ENCODE measurements around the gene CTCFL. TPM values are rescaled to one million over a fixed set of nuclear protein-coding genes. Genes with fewer than 3 reads are reported as not detected.

CTCFL gene
- total and polyA plus RNA-seq, 2 of the 8 experiments (the other 6 are each of a cell fraction or from before 2014, with no cell fraction given), result 0.30 to 0.80 TPM

DNA sequence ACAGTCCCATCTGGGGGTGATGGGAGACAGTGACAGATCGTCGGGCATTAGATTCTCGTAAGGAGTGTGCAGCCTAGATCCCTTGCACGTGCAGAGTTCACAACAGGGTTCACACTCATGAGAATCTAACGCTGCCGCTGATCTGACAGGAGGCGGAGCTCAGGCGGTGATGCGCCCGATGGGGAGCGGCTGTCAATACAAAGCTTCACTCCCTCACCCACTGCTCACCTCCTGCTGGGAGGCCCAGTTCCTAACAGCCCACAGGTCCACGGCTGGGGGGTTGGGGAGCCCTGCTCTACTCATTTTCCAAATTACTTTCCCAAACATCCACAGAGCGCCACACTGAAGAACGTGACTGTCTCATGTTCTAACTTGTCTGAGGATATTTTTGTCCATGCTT, 25.3 kb downstream of the CTCFL start (continued):
- TF ChIP-seq, protein P1, sequence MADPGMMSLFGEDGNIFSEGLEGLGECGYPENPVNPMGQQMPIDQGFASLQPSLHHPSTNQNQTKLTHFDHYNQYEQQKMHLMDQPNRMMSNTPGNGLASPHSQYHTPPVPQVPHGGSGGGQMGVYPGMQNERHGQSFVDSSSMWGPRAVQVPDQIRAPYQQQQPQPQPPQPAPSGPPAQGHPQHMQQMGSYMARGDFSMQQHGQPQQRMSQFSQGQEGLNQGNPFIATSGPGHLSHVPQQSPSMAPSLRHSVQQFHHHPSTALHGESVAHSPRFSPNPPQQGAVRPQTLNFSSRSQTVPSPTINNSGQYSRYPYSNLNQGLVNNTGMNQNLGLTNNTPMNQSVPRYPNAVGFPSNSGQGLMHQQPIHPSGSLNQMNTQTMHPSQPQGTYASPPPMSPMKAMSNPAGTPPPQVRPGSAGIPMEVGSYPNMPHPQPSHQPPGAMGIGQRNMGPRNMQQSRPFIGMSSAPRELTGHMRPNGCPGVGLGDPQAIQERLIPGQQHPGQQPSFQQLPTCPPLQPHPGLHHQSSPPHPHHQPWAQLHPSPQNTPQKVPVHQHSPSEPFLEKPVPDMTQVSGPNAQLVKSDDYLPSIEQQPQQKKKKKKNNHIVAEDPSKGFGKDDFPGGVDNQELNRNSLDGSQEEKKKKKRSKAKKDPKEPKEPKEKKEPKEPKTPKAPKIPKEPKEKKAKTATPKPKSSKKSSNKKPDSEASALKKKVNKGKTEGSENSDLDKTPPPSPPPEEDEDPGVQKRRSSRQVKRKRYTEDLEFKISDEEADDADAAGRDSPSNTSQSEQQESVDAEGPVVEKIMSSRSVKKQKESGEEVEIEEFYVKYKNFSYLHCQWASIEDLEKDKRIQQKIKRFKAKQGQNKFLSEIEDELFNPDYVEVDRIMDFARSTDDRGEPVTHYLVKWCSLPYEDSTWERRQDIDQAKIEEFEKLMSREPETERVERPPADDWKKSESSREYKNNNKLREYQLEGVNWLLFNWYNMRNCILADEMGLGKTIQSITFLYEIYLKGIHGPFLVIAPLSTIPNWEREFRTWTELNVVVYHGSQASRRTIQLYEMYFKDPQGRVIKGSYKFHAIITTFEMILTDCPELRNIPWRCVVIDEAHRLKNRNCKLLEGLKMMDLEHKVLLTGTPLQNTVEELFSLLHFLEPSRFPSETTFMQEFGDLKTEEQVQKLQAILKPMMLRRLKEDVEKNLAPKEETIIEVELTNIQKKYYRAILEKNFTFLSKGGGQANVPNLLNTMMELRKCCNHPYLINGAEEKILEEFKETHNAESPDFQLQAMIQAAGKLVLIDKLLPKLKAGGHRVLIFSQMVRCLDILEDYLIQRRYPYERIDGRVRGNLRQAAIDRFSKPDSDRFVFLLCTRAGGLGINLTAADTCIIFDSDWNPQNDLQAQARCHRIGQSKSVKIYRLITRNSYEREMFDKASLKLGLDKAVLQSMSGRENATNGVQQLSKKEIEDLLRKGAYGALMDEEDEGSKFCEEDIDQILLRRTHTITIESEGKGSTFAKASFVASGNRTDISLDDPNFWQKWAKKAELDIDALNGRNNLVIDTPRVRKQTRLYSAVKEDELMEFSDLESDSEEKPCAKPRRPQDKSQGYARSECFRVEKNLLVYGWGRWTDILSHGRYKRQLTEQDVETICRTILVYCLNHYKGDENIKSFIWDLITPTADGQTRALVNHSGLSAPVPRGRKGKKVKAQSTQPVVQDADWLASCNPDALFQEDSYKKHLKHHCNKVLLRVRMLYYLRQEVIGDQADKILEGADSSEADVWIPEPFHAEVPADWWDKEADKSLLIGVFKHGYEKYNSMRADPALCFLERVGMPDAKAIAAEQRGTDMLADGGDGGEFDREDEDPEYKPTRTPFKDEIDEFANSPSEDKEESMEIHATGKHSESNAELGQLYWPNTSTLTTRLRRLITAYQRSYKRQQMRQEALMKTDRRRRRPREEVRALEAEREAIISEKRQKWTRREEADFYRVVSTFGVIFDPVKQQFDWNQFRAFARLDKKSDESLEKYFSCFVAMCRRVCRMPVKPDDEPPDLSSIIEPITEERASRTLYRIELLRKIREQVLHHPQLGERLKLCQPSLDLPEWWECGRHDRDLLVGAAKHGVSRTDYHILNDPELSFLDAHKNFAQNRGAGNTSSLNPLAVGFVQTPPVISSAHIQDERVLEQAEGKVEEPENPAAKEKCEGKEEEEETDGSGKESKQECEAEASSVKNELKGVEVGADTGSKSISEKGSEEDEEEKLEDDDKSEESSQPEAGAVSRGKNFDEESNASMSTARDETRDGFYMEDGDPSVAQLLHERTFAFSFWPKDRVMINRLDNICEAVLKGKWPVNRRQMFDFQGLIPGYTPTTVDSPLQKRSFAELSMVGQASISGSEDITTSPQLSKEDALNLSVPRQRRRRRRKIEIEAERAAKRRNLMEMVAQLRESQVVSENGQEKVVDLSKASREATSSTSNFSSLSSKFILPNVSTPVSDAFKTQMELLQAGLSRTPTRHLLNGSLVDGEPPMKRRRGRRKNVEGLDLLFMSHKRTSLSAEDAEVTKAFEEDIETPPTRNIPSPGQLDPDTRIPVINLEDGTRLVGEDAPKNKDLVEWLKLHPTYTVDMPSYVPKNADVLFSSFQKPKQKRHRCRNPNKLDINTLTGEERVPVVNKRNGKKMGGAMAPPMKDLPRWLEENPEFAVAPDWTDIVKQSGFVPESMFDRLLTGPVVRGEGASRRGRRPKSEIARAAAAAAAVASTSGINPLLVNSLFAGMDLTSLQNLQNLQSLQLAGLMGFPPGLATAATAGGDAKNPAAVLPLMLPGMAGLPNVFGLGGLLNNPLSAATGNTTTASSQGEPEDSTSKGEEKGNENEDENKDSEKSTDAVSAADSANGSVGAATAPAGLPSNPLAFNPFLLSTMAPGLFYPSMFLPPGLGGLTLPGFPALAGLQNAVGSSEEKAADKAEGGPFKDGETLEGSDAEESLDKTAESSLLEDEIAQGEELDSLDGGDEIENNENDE (IDR thresholded peaks at IDR 0.05; ENCODE audit: insufficient replicate concordance, low read length), result no peak
- TF ChIP-seq SUZ12 (IDR thresholded peaks at IDR 0.05; ENCODE audit: low read length) (no peak), TEAD4 (IDR thresholded peaks at IDR 0.05; ENCODE audit: low read depth, low read length) (no peak), TBP (IDR thresholded peaks at IDR 0.05; ENCODE audit: low read depth, low read length) (no peak), PHF8 (conservative IDR thresholded peaks at IDR 0.05; ENCODE audit: low read depth, low read length) (no peak), EP300 (IDR thresholded peaks at IDR 0.05; ENCODE audit: borderline replicate concordance in 1 of 2, low read depth in 2 of 2, low read length in 2 of 2) (no peak), HDAC2 (IDR thresholded peaks at IDR 0.05; ENCODE audit: borderline replicate concordance in 1 of 2, low read depth in 2 of 2, low read length in 2 of 2) (no peak), TAF1 (IDR thresholded peaks at IDR 0.05; ENCODE audit: low read depth, low read length) (no peak), SIRT6 (IDR thresholded peaks at IDR 0.05; ENCODE audit: low read length) (no peak)
- TF ChIP-seq, protein P2, sequence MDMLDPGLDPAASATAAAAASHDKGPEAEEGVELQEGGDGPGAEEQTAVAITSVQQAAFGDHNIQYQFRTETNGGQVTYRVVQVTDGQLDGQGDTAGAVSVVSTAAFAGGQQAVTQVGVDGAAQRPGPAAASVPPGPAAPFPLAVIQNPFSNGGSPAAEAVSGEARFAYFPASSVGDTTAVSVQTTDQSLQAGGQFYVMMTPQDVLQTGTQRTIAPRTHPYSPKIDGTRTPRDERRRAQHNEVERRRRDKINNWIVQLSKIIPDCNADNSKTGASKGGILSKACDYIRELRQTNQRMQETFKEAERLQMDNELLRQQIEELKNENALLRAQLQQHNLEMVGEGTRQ (IDR thresholded peaks at IDR 0.05; ENCODE audit: low read length), result no peak

All from H1 (cell line).